ENCODE measurements around the gene MAP3K7CL. TPM values are rescaled to one million over a fixed set of nuclear protein-coding genes. Genes with fewer than 3 reads are reported as not detected.

The MAP3K7CL gene
- total and polyA plus RNA-seq, 4 donors: 1.4 to 3.5 (median 3.1) TPM

- no peak for TF ChIP-seq ZBTB33 (IDR thresholded peaks at IDR 0.05)
- no peak for TF ChIP-seq YY1 (IDR thresholded peaks at IDR 0.05)
- TF ChIP-seq HNF4A (conservative IDR thresholded peaks at IDR 0.05): no peak
Measured at GRCh38 chr21:29082046-29082815, 48.2 kb upstream of the MAP3K7CL start (continued).

- H3K4me3 ChIP-seq (ENCODE audit: low read depth in 1 of 3, low read length in 3 of 3): no peak overlapping the region
- H3K9me3 ChIP-seq (ENCODE audit: control insufficient read depth in 4 of 4, low read length in 3 of 4): no peaks in the 10 kb centered on the region
- peaks cover 0 to 5% (median 0%) of the 10 kb centered on the region in 4 donors for H3K4me1 ChIP-seq (ENCODE audit: control insufficient read depth in 4 of 4, insufficient read depth in 4 of 4, low read length in 3 of 4)
- no peaks in the 10 kb centered on the region for H3K36me3 ChIP-seq (ENCODE audit: control insufficient read depth in 4 of 4, insufficient read depth in 3 of 4, low read depth in 1 of 4, low read length in 3 of 4)
- TF ChIP-seq RXRA (IDR thresholded peaks at IDR 0.05) (no peak), ZBTB33 (IDR thresholded peaks at IDR 0.05) (no peak), HNF4A (conservative IDR thresholded peaks at IDR 0.05) (no peak), MAX (IDR thresholded peaks at IDR 0.05) (no peak), NR2F2 (IDR thresholded peaks at IDR 0.05) (no peak), ATF3 (IDR thresholded peaks at IDR 0.05) (no peak), GABPA (IDR thresholded peaks at IDR 0.05 in 1 of 2, conservative IDR thresholded peaks at IDR 0.05 in 1 of 2) (no peak), HNF4G (IDR thresholded peaks at IDR 0.05) (no peak), FOXA1 (IDR thresholded peaks at IDR 0.05) (no peak), FOXA2 (IDR thresholded peaks at IDR 0.05) (no peak), REST (IDR thresholded peaks at IDR 0.05) (no peak), YY1 (IDR thresholded peaks at IDR 0.05) (no peak), EGR1 (IDR thresholded peaks at IDR 0.05; ENCODE audit: low read depth in 2 of 2) (no peak), RAD21 (IDR thresholded peaks at IDR 0.05) (no peak)
- no peaks in the 10 kb centered on the region for H3K27me3 ChIP-seq (ENCODE audit: control insufficient read depth in 4 of 4, insufficient read depth in 4 of 4, low read length in 3 of 4)
- WGBS: 96% methylated on average over 3 of the region's 3 CpGs
- H3K9ac ChIP-seq (ENCODE audit: low read depth in 1 of 2, low read length in 2 of 2): no peak overlapping the region
- no peak for DNase-seq (ENCODE audit: low spot score)
- H3K27ac ChIP-seq (ENCODE audit: low read depth in 1 of 2, low read length in 2 of 2): no peak overlapping the region
Measured at GRCh38 chr21:29083306-29083705, 47.1 kb upstream of the MAP3K7CL start.
